GM21381 (cell line): ENCODE measurements around the gene FNDC3B.

ENCODE experiments used
- ATAC-seq: cut with Tn5 transposase; IDR thresholded peaks from one replicate; pipeline ENCODE4 v1.9.1; 2021; ENCODE audit warnings: mild to moderate bottlenecking, moderate library complexity; ENCODE audit not compliant: unreplicated experiment

Gene FNDC3B

GRCh38 chr3:172208586-172209332 is 169.4 kb downstream of the FNDC3B start:
- ATAC-seq = no peak

GRCh38 chr3:172209333-172210321 is 170.2 kb downstream of the FNDC3B start:
- ATAC-seq = no peak

GRCh38 chr3:172210355-172210754 is 171.0 kb downstream of the FNDC3B start:
- no peak for ATAC-seq

GRCh38 chr3:172211123-172211522 is 171.7 kb downstream of the FNDC3B start:
- no peak for ATAC-seq

- no peak for ATAC-seq
Measured at GRCh38 chr3:172213200-172213599, 173.8 kb downstream of the FNDC3B start.

GRCh38 chr3:172213904-172214303 is 174.5 kb downstream of the FNDC3B start:
- ATAC-seq = no peak

- no peak for ATAC-seq
Measured at GRCh38 chr3:172216267-172216666, 176.9 kb downstream of the FNDC3B start.

GRCh38 chr3:172216911-172217310 is 177.5 kb downstream of the FNDC3B start:
- no peak for ATAC-seq

- ATAC-seq = no peak
Measured at GRCh38 chr3:172217877-172218276, 178.5 kb downstream of the FNDC3B start.

- no peak for ATAC-seq
Measured at GRCh38 chr3:172218350-172219323, 179.3 kb downstream of the FNDC3B start.

GRCh38 chr3:172219750-172220149 is 180.4 kb downstream of the FNDC3B start:
- no peak for ATAC-seq

GRCh38 chr3:172221547-172221946 is 182.2 kb downstream of the FNDC3B start:
- no peak for ATAC-seq

- ATAC-seq = no peak
Measured at GRCh38 chr3:172222478-172223071, 183.2 kb downstream of the FNDC3B start.

- no peak for ATAC-seq
Measured at GRCh38 chr3:172223870-172224269, 184.5 kb downstream of the FNDC3B start.

- ATAC-seq = no peak
Measured at GRCh38 chr3:172224560-172225214, 185.3 kb downstream of the FNDC3B start.

GRCh38 chr3:172225215-172225707 is 185.9 kb downstream of the FNDC3B start:
- ATAC-seq = no peak

GRCh38 chr3:172226831-172227230 is 187.5 kb downstream of the FNDC3B start:
- ATAC-seq = no peak

GRCh38 chr3:172227340-172228035 is 188.1 kb downstream of the FNDC3B start:
- ATAC-seq = no peak

- no peak for ATAC-seq
Measured at GRCh38 chr3:172228036-172228415, 188.6 kb downstream of the FNDC3B start.
